Cardiac fibroblast (primary cell): Measurements from ENCODE around the gene TFAP2A.

Experiments
- DNase-seq, 2 donors: peaks; one replicate each; pipeline versions ENCODE4 v3.0.0 to v3.0.0-alpha.2; 2010; ENCODE audit warnings: low read depth in 2 of 2
- H3K4me3 ChIP-seq, 2 donors: replicated peaks in 1 of 2; 1 replicate in 1 of 2; 2 replicates in 1 of 2; pipeline ENCODE4 v1.5.1; 2011; ENCODE audit warnings: low read depth in 2 of 2, low read length in 2 of 2, mild to moderate bottlenecking in 2 of 2, moderate library complexity in 1 of 2
- CTCF ChIP-seq: IDR thresholded peaks from one replicate; pipeline ENCODE4 v1.5.1; 2011; ENCODE audit warnings: low read depth, mild to moderate bottlenecking, low read length, inconsistent platforms

Gene TFAP2A

GRCh38 chr6:10395171-10395703 lies 19.6 kb downstream of the TFAP2A start:
- no peak overlapping the region for H3K4me3 ChIP-seq
- DNase-seq = no peak
- no peak for TF ChIP-seq CTCF

GRCh38 chr6:10393544-10394225 lies 21.2 kb downstream of the TFAP2A start:
- no peak for DNase-seq
- no peak for TF ChIP-seq CTCF
- no peak overlapping the region for H3K4me3 ChIP-seq

- no peak for TF ChIP-seq CTCF
- H3K4me3 ChIP-seq = no peak overlapping the region
- DNase-seq = no peak
These were observed 23.1 kb downstream of the TFAP2A start for GRCh38 chr6:10391799-10392198.

- no peak for TF ChIP-seq CTCF
These were observed 23.6 kb downstream of the TFAP2A start for GRCh38 chr6:10391299-10391630.

GRCh38 chr6:10390495-10391298 lies 24.2 kb downstream of the TFAP2A start:
- TF ChIP-seq CTCF = no peak
- no peak for DNase-seq
- H3K4me3 ChIP-seq = no peak overlapping the region

More at GRCh38 chr6:10391299-10391630, 23.6 kb downstream of the TFAP2A start:
- DNase-seq = no peak
- H3K4me3 ChIP-seq = no peak overlapping the region

GRCh38 chr6:10389739-10390494 lies 25.0 kb downstream of the TFAP2A start:
- no peak for TF ChIP-seq CTCF
- no peak for DNase-seq
- H3K4me3 ChIP-seq = no peak overlapping the region
